Medulla oblongata (tissue), 1 donor: Measurements from ENCODE around the gene UNC5A.

Experiments used
- DNase-seq: peaks from one replicate; pipeline ENCODE4 v3.0.0-alpha.2; 2015; ENCODE audit errors: extremely low spot score

UNC5A gene

DNA sequence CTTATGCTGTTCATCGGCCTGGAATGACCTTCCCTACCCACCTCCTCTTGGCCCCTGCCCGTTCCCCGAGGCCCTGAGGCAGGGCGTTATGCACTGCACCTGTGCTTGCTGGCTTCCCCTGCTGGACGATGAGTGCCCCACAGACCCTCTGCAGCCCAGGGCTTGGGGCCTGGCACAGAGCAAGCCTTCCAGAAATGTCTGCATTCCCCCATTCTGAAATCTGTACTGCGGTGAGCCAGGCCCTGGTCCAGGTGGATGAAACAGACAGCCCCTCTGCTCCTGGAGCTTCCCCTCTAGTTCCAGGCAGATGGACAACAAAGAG, 35.0 kb downstream of the UNC5A start:
- DNase-seq: no peak

DNA sequence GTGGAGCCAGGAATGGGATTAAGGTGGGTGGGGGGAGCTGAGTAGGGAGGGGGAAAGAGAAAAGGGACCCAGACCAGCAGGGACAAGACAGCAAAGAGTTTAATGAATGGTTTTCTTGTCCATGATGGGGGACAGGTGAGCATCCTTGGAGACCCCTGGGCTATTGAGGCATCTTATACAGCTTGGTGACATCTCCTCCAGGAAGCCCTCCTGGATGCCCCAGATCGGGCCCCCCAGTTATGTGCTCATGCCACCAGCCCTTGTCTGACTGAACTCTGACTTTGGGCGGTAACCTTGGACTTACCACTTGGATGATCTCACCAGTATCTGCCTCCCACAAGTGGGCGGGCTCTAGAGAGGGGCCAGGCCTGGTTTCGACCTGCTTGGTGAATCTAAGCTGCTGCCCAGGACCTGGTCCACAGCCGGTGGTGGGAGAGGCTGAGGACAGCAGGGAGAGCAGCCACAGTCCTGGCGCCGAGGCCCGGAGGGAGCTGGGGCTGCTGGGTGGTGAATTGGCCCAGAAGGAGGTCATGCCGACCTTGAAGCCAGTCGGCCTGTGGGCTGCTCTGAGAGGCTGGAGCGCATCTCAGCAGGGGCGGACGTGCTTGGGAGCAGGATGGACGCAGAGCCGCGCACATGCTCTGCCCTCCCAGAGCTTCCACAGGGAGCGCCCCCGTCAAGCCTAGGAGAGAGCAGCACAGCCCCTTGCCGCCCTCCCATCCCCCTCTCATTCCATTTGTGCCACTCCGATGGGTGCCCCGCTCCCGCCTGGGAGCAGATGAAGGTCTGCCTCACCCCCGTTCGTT, 36.2 kb downstream of the UNC5A start:
- no peak for DNase-seq

GRCh38 chr5:176847148-176847547, 36.8 kb downstream of the UNC5A start:
- no peak for DNase-seq

DNA sequence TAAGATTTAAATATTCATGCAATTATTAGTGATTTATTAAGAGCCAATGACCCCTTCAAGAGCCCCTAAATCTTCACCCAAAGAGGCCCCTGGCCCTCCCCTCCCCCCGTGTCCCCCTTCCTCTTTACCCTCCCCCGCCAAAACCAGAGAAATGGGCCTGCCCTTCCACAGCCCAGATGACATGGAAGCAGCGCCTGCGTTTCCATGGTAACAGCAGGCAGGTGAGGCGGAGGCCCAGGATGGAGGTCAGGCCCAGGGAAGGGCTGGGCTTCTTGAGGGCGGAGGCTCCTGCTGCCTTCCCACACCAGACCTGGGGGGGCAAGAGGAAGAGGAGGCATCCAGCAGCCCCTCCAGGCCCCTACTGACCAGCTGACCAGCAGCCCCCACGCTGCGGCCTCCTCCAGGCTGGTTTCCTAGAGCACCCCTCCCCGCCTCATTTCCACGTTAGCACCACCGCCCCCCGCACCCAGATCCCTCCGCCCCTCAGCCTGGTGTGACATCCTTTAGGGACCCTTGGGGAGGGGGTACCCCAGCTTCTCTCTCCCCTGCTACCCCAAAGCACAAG, 37.4 kb downstream of the UNC5A start:
- no peak for DNase-seq

GRCh38 chr5:176848651-176849050, 38.3 kb downstream of the UNC5A start:
- no peak for DNase-seq

- DNase-seq: no peak
Measured at GRCh38 chr5:176849611-176850227, 39.4 kb downstream of the UNC5A start.

DNA sequence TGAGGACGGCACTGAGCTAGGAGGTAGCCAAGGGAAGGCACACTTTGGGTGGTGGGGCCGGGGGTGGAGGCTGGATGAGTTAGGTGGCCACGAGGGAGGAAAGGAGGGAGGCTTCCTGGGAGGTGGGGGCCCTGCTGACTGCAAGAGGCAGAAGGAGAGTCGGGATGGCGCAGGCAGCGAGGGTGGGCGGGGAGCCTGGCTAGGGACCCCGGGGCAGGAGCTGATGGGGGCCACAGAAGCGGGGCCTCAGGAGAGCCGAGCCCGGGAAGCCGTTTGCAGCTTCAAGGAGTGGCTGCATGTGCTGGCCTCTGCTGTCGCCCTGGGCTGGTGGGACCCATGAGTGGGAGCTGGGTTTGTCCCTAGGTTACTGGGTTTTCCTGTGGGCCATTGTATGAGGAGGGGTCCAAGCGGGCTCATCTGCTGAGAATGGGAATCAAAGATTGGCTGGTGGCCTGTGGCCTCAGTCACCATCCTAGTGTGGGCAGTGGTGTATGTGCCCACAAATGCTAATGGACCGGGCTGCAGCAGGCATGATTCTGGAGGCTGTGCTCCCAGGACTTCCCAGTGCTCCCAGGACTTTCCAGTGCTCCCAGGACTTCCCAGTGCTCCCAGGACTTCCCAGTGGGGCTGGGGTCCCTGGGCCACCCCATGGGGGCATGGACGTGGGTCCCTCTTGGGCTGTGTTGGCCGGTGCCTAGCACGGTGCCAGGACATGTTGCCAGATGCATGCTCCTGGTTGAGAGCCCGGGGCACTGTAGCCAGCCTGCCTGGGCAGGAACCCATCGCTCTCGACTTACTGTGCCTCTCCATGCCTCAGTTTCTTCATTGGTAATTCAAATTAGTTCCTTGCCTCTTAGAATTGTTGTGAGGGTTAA, 40.2 kb downstream of the UNC5A start:
- DNase-seq: no peak

DNA sequence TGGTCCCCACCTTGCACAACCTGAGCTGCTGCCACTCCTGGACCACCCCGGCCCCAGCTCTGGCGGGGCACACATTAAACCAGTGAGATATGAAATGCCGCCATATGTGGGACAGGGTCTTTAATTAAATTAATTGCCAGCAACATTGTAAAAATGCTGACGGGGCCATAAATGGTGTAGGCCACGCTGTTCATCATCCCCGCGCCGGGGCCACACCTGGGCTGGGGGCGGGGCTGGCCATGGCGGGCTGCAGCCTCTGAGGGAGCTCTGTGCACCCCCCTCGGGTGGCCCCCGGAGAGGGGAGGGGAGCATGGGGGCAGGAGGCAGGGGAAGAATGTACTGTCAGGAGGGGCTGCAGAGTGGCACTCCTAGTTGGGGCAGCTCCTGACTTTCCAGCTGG, 41.0 kb downstream of the UNC5A start:
- no peak for DNase-seq

GRCh38 chr5:176851871-176852658, 41.7 kb downstream of the UNC5A start:
- DNase-seq: no peak

DNA sequence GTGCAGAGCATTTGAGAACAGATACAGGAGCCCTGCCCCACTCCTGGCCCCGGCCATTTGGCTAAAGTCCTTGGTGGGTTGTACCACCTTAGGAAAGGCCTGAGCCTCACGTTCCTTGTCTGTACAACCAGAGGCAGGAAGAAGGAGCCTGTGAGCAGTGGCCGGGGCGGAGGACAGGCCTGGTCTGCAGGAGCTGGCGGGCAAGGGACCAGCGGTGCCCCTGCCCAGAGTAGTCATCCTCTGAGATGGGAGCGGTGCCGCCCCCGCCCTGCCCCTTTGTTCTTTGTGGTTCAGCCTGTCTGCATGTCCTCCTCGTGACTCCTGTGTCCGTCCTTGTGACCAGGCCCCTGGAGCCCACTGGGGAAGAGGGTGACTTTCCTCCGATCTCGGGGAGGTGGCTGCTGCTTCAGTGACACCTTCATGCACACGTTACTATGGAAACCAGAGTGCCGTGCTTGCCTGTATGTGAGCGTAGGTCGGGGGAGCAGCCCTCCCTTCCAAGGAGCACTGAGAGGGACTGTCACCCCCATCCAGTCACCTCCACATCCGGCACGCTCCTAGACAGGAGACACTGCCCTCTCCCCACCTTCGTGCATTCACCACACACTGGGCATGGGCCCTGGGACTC, 42.9 kb downstream of the UNC5A start:
- no peak for DNase-seq

DNA sequence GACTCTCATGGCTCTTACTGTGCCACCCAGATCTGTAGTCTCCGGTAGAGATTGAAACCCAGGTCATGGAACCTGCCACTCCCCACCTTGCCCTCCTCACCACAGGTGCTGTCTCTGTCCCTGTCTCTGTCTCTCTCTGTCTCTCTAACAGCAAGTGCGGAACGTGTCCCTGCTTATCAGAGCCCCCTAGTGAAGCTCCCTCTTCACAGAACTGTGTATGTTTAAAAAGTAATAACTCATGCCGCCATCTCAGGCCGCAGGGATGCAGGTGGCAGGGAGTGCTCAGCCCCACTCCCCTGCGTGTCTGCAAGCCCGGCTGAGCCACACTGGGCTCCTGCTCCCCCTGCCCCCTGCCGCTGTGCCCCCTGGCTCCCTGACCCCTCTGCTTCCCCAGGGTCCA, 43.8 kb downstream of the UNC5A start:
- no peak for DNase-seq

GRCh38 chr5:176855598-176855997, 45.2 kb downstream of the UNC5A start:
- DNase-seq: no peak

GRCh38 chr5:176856746-176857145, 46.4 kb downstream of the UNC5A start:
- DNase-seq: no peak

GRCh38 chr5:176857216-176857893, 47.0 kb downstream of the UNC5A start:
- DNase-seq: no peak

GRCh38 chr5:176857894-176858273, 47.5 kb downstream of the UNC5A start:
- DNase-seq: no peak

GRCh38 chr5:176859916-176860315, 49.6 kb downstream of the UNC5A start:
- no peak for DNase-seq

DNA sequence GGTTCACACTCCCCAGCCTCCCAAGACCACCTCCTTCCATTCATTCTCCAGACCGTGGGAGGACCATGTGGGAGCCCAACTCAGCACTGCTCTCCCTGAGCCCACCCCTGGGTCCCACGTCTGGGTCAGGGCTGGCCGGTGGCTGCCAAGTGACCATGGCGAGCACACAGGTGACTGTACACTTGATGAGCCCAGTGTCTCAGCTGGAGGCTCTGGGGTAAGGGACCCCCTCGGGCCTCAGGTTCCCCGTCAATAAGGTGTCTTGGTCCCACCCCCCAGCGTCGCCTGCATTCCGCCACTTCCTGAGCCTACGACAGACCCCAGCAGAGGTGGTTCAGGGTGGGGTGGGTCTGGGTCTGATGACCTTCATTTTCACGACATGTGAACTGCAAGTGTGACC, 50.0 kb downstream of the UNC5A start:
- no peak for DNase-seq

DNA sequence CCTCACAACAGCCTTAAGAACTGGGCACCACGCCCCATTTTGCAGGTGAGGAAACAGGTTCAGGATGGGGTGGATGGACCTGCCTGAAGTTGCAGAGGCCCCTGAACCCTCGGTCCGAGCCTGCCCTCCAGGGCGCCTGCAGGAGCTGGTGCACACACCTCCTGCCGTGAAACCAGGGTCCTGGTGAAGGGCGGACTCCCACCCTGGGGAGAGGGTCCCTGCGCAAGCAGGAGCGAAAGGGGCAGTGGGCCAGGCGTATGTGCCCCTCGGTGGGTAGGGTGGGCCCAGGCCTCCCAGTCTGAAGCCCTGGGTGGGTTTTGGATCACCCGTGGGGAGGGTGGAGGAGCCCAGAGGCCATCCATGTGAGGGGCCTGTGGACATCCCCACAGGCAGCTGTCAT, 50.9 kb downstream of the UNC5A start:
- no peak for DNase-seq

GRCh38 chr5:176862330-176862995, 52.1 kb downstream of the UNC5A start:
- no peak for DNase-seq
